ENCODE measurements around the gene GSG1L2.

DNA sequence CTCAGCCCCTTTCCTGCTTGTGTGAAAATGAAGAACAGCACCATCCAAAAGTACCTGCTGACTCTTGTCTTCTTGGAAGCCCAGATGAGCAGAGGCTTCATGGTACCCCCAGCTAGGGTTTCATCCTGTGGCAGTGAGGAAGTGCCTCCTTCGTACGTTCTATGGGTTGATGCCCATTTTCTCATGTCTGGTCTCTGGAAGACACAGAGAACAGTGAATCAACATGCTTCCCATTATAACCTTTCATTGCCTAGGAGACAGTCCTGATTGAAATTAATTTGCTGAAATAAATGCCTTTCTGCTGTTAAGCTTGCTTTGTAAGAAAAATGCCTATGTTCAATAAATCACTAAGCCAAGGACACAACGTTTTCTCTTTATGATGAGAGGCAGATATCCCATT, 46.7 kb upstream of the GSG1L2 start:
- TF ChIP-seq POLR2AphosphoS5 (IDR thresholded peaks at IDR 0.05; ENCODE audit: low read depth) (no peak), EZH2 (IDR thresholded peaks at IDR 0.05; ENCODE audit: low read depth, unreplicated experiment) (no peak), EZH2phosphoT487 (IDR thresholded peaks at IDR 0.05; ENCODE audit: unreplicated experiment) (no peak), NANOG (IDR thresholded peaks at IDR 0.05; ENCODE audit: borderline replicate concordance) (no peak), JUNB (IDR thresholded peaks at IDR 0.05; ENCODE audit: unreplicated experiment) (no peak), ZNF114 (CRISPR knock-in tag; IDR thresholded peaks at IDR 0.05) (no peak), CREB1 (CRISPR knock-in tag; IDR thresholded peaks at IDR 0.05; ENCODE audit: low read depth) (no peak), ZNF331 (CRISPR knock-in tag; IDR thresholded peaks at IDR 0.05; ENCODE audit: low read depth) (no peak)
- TF ChIP-seq, protein P1, sequence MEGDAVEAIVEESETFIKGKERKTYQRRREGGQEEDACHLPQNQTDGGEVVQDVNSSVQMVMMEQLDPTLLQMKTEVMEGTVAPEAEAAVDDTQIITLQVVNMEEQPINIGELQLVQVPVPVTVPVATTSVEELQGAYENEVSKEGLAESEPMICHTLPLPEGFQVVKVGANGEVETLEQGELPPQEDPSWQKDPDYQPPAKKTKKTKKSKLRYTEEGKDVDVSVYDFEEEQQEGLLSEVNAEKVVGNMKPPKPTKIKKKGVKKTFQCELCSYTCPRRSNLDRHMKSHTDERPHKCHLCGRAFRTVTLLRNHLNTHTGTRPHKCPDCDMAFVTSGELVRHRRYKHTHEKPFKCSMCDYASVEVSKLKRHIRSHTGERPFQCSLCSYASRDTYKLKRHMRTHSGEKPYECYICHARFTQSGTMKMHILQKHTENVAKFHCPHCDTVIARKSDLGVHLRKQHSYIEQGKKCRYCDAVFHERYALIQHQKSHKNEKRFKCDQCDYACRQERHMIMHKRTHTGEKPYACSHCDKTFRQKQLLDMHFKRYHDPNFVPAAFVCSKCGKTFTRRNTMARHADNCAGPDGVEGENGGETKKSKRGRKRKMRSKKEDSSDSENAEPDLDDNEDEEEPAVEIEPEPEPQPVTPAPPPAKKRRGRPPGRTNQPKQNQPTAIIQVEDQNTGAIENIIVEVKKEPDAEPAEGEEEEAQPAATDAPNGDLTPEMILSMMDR (conservative IDR thresholded peaks at IDR 0.05; ENCODE audit: low read depth in 2 of 2), result no peak
- TF ChIP-seq, protein P2, sequence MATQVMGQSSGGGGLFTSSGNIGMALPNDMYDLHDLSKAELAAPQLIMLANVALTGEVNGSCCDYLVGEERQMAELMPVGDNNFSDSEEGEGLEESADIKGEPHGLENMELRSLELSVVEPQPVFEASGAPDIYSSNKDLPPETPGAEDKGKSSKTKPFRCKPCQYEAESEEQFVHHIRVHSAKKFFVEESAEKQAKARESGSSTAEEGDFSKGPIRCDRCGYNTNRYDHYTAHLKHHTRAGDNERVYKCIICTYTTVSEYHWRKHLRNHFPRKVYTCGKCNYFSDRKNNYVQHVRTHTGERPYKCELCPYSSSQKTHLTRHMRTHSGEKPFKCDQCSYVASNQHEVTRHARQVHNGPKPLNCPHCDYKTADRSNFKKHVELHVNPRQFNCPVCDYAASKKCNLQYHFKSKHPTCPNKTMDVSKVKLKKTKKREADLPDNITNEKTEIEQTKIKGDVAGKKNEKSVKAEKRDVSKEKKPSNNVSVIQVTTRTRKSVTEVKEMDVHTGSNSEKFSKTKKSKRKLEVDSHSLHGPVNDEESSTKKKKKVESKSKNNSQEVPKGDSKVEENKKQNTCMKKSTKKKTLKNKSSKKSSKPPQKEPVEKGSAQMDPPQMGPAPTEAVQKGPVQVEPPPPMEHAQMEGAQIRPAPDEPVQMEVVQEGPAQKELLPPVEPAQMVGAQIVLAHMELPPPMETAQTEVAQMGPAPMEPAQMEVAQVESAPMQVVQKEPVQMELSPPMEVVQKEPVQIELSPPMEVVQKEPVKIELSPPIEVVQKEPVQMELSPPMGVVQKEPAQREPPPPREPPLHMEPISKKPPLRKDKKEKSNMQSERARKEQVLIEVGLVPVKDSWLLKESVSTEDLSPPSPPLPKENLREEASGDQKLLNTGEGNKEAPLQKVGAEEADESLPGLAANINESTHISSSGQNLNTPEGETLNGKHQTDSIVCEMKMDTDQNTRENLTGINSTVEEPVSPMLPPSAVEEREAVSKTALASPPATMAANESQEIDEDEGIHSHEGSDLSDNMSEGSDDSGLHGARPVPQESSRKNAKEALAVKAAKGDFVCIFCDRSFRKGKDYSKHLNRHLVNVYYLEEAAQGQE (IDR thresholded peaks at IDR 0.05; ENCODE audit: unreplicated experiment), result no peak

All from GM23338 (cell line).